Mesenchymal stem cell (in vitro differentiated cells and primary cell): Measurements from ENCODE around the gene TFDP1. TPM values are rescaled to one million over a fixed set of nuclear protein-coding genes. Genes with fewer than 3 reads are reported as not detected.

Experiments
- DNase-seq: peaks from one replicate; pipeline ENCODE4 v3.0.0-alpha.2; 2013
- H2AFZ ChIP-seq: one replicate; pipeline ENCODE4 v1.6.1; 2013; ENCODE audit warnings: low read depth, mild to moderate bottlenecking, control low read depth, inconsistent platforms, low read length, moderate library complexity
- H2AK5ac ChIP-seq: 2 replicates; pipeline ENCODE4 v1.6.1; 2013; ENCODE audit warnings: low read length, moderate library complexity, mild to moderate bottlenecking, inconsistent platforms; ENCODE audit not compliant: severe bottlenecking
- H2BK120ac ChIP-seq: one replicate; pipeline ENCODE4 v1.6.1; 2013; ENCODE audit warnings: low read depth, mild to moderate bottlenecking, inconsistent platforms, low read length, moderate library complexity
- H2BK12ac ChIP-seq, 2 experiments: one replicate each; pipeline ENCODE4 v1.6.1; 2013; ENCODE audit warnings: inconsistent platforms in 2 of 2, low read length in 2 of 2, mild to moderate bottlenecking in 2 of 2, moderate library complexity in 2 of 2, control low read depth in 1 of 2
- H2BK15ac ChIP-seq: one replicate; pipeline ENCODE4 v1.6.1; 2013; ENCODE audit warnings: mild to moderate bottlenecking, low read depth, inconsistent platforms; ENCODE audit not compliant: poor library complexity, severe bottlenecking
- H2BK5ac ChIP-seq: 2 replicates; pipeline ENCODE4 v1.6.1; 2013; ENCODE audit warnings: low read depth, mild to moderate bottlenecking, low read length, control low read depth, inconsistent platforms; ENCODE audit not compliant: poor library complexity, severe bottlenecking
- H3K14ac ChIP-seq, 2 experiments: one replicate each; pipeline ENCODE4 v1.6.1; 2013; ENCODE audit warnings: inconsistent platforms in 2 of 2, low read length in 2 of 2, control low read depth in 1 of 2, mild to moderate bottlenecking in 1 of 2, moderate library complexity in 1 of 2
- H3K18ac ChIP-seq, 2 experiments: one replicate each; pipeline ENCODE4 v1.6.1; 2013; ENCODE audit warnings: inconsistent platforms in 2 of 2, low read length in 2 of 2, control low read depth in 1 of 2, low read depth in 1 of 2, mild to moderate bottlenecking in 1 of 2
- H3K23ac ChIP-seq, 2 experiments: one replicate each; pipeline ENCODE4 v1.6.1; 2013; ENCODE audit warnings: inconsistent platforms in 2 of 2, low read length in 2 of 2, mild to moderate bottlenecking in 2 of 2, moderate library complexity in 2 of 2, control low read depth in 1 of 2
- H3K27ac ChIP-seq: 2 replicates; pipeline ENCODE4 v1.5.1; 2013; ENCODE audit warnings: mild to moderate bottlenecking, moderate library complexity, low read length, control low read depth, inconsistent platforms; ENCODE audit not compliant: poor library complexity, severe bottlenecking
- H3K27me3 ChIP-seq, 2 experiments: 2 replicates each; pipeline versions ENCODE4 v1.6.1 to v1.7.0; 2013; ENCODE audit warnings: low read length in 2 of 2, mild to moderate bottlenecking in 2 of 2, moderate library complexity in 2 of 2, control low read depth in 1 of 2, inconsistent platforms in 1 of 2; ENCODE audit not compliant: control insufficient read depth in 1 of 2, insufficient read depth in 1 of 2
- H3K36me3 ChIP-seq, 2 experiments: 2 replicates each; pipeline versions ENCODE4 v1.6.1 to v1.7.0; 2013; ENCODE audit warnings: low read length in 2 of 2, control low read depth in 1 of 2, inconsistent platforms in 1 of 2, low read depth in 1 of 2, mild to moderate bottlenecking in 1 of 2; ENCODE audit not compliant: insufficient read depth in 2 of 2, control insufficient read depth in 1 of 2
- H3K4ac ChIP-seq, 2 experiments: one replicate each; pipeline ENCODE4 v1.6.1; 2013; ENCODE audit warnings: inconsistent platforms in 2 of 2, low read length in 2 of 2, mild to moderate bottlenecking in 2 of 2, moderate library complexity in 2 of 2, control low read depth in 1 of 2, low read depth in 1 of 2
- H3K4me1 ChIP-seq: 2 replicates; pipeline ENCODE4 v1.6.1; 2013; ENCODE audit warnings: low read depth, low read length, control low read depth; ENCODE audit not compliant: control insufficient read depth, insufficient read depth
- H3K4me2 ChIP-seq: 2 replicates; pipeline ENCODE4 v1.6.1; 2013; ENCODE audit warnings: low read length, mild to moderate bottlenecking, inconsistent platforms; ENCODE audit not compliant: poor library complexity, severe bottlenecking
- H3K4me3 ChIP-seq, 2 experiments: 2 replicates each; pipeline versions ENCODE4 v1.5.1 to v1.7.0; 2013; ENCODE audit warnings: low read length in 2 of 2, mild to moderate bottlenecking in 2 of 2, control low read depth in 1 of 2, low read depth in 1 of 2; ENCODE audit not compliant: insufficient read depth in 1 of 2
- H3K79me1 ChIP-seq: replicated peaks from 2 replicates; pipeline ENCODE4 v1.6.1; 2013; ENCODE audit warnings: mild to moderate bottlenecking, control low read depth, low read length, inconsistent platforms; ENCODE audit not compliant: poor library complexity, severe bottlenecking
- H3K9ac ChIP-seq: 2 replicates; pipeline ENCODE4 v1.7.0; 2013; ENCODE audit warnings: mild to moderate bottlenecking, low read length, moderate library complexity
- H3K9me3 ChIP-seq: 2 replicates; pipeline ENCODE4 v1.7.0; 2013; ENCODE audit warnings: mild to moderate bottlenecking, low read length; ENCODE audit not compliant: control insufficient read depth
- H4K8ac ChIP-seq: one replicate; pipeline ENCODE4 v1.6.1; 2013; ENCODE audit warnings: inconsistent platforms, mild to moderate bottlenecking, low read length, moderate library complexity
- H4K91ac ChIP-seq: one replicate; pipeline ENCODE4 v1.6.1; 2013; ENCODE audit warnings: mild to moderate bottlenecking, low read length, inconsistent platforms
- WGBS: methylation state at CpG from one replicate; pipeline ENCODE4 v1.1.7; 2013; ENCODE audit warnings: mixed read lengths; 5-methylcytosine and 5-hydroxymethylcytosine counted together
- polyA plus RNA-seq, 2 experiments: library from polyadenylated mRNA; stranded (reverse); fragments of 200-250 nt; gene quantifications; one replicate each; pipeline ENCODE4 v1.2.3, GENCODE V29; 2013

The TFDP1 gene
- polyA plus RNA-seq (2013, experiment 1 of 2) = 60.2 TPM
- polyA plus RNA-seq (2013, experiment 2 of 2) = 62.5 TPM

- Histone ChIP-seq H3K9me3 (no peaks in the 10 kb centered on the region), H3K14ac (peak within 1 kb of the TSS in 1 of 2 experiments; percentile 5), H3K4me1 (peaks cover 17% of the 10 kb centered on the region), H3K4me3 (peak within 1 kb of the TSS; percentile 76 to 80), H4K8ac (peak within 1 kb of the TSS; percentile 86), H3K18ac (peak within 1 kb of the TSS in 1 of 2 experiments; percentile 88), H2BK12ac (no peak within 1 kb of the TSS), H2AFZ (peak within 1 kb of the TSS; percentile 57), H3K27ac (no peak within 1 kb of the TSS), H4K91ac (peak within 1 kb of the TSS; percentile 34), H2BK120ac (peak within 1 kb of the TSS; percentile 36), H3K4ac (peak within 1 kb of the TSS; percentile 24 to 46), H2AK5ac (no peak within 1 kb of the TSS), H3K27me3 (peaks cover 0 to 11% of the 10 kb centered on the region in 2 experiments), H3K4me2 (peak within 1 kb of the TSS; percentile 93), H3K79me1 (peaks cover 12% of the 10 kb centered on the region), H2BK5ac (no peak within 1 kb of the TSS), H2BK15ac (peak within 1 kb of the TSS; percentile 88), H3K23ac (peak within 1 kb of the TSS in 1 of 2 experiments; percentile 5), H3K9ac (peak within 1 kb of the TSS; percentile 80), H3K36me3 (peaks cover 26 to 30% of the 10 kb centered on the region in 2 experiments)
- 12% methylated on average over 36 of the region's 92 CpGs for WGBS
- peak; percentile 80 for DNase-seq
Observed at GRCh38 chr13:113584205-113584869, at the start of gene TFDP1. TFDP1 (plus strand) TSS chr13:113584753; CDS start chr13:113585838, 1,085 bp downstream.

- Histone ChIP-seq H3K4me1 (peaks cover 14% of the 10 kb centered on the region), H3K9ac (no peak overlapping the region), H3K4ac (no peak overlapping the region), H3K79me1 (peaks cover 36% of the 10 kb centered on the region), H3K9me3 (no peaks in the 10 kb centered on the region), H3K18ac (no peak overlapping the region), H3K4me2 (no peak overlapping the region), H3K27ac (no peak overlapping the region), H2BK5ac (no peak overlapping the region), H2BK120ac (no peak overlapping the region), H2BK12ac (no peak overlapping the region), H3K14ac (no peak overlapping the region), H3K23ac (no peak overlapping the region), H2BK15ac (no peak overlapping the region), H4K8ac (no peak overlapping the region), H2AFZ (no peak overlapping the region), H3K27me3 (no peaks in the 10 kb centered on the region), H3K4me3 (no peak overlapping the region), H3K36me3 (peaks cover 72 to 89% of the 10 kb centered on the region in 2 experiments), H4K91ac (no peak overlapping the region), H2AK5ac (no peak overlapping the region)
- 97% methylated on average over 13 of the region's 13 CpGs for WGBS
- DNase-seq = no peak
Observed at GRCh38 chr13:113535381-113535781, 49.2 kb upstream of the TFDP1 start.

GRCh38 chr13:113536461-113537110 is 48.0 kb upstream of the TFDP1 start:
- Histone ChIP-seq H2BK120ac (no peak overlapping the region), H3K27me3 (no peaks in the 10 kb centered on the region), H3K36me3 (peaks cover 73 to 88% of the 10 kb centered on the region in 2 experiments), H3K9me3 (no peaks in the 10 kb centered on the region), H3K4ac (no peak overlapping the region), H2BK12ac (no peak overlapping the region), H4K8ac (no peak overlapping the region), H2BK5ac (no peak overlapping the region), H3K27ac (no peak overlapping the region), H2BK15ac (no peak overlapping the region), H3K79me1 (peaks cover 29% of the 10 kb centered on the region), H2AK5ac (no peak overlapping the region), H3K14ac (no peak overlapping the region), H3K23ac (no peak overlapping the region), H3K4me1 (peaks cover 10% of the 10 kb centered on the region), H3K9ac (no peak overlapping the region), H2AFZ (no peak overlapping the region), H3K4me2 (no peak overlapping the region), H4K91ac (no peak overlapping the region), H3K4me3 (no peak overlapping the region), H3K18ac (no peak overlapping the region)
- no peak for DNase-seq
- 98% methylated on average over 16 of the region's 18 CpGs for WGBS

GRCh38 chr13:113537205-113537604 is 47.3 kb upstream of the TFDP1 start:
- Histone ChIP-seq H3K14ac (no peak overlapping the region), H2AFZ (no peak overlapping the region), H3K36me3 (peaks cover 69 to 83% of the 10 kb centered on the region in 2 experiments), H3K79me1 (peaks cover 26% of the 10 kb centered on the region), H3K4me3 (no peak overlapping the region), H3K27me3 (no peaks in the 10 kb centered on the region), H3K4ac (no peak overlapping the region), H2BK15ac (no peak overlapping the region), H4K91ac (no peak overlapping the region), H3K9me3 (no peaks in the 10 kb centered on the region), H3K23ac (no peak overlapping the region), H3K18ac (no peak overlapping the region), H2BK5ac (no peak overlapping the region), H3K4me2 (no peak overlapping the region), H2BK12ac (no peak overlapping the region), H3K9ac (no peak overlapping the region), H2BK120ac (no peak overlapping the region), H4K8ac (no peak overlapping the region), H2AK5ac (no peak overlapping the region), H3K27ac (no peak overlapping the region), H3K4me1 (peaks cover 4% of the 10 kb centered on the region)
- 97% methylated on average over 19 of the region's 19 CpGs for WGBS
- DNase-seq = no peak
